NCI-H187 (cell line): ENCODE measurements around the gene LMX1B.
"Not testable (repeated sequence)": the region's sequence is repeated elsewhere in the genome, so short reads cannot be mapped to it uniquely, and the experiment has no call there.

Source experiments
- DNase-seq, 2 experiments: peaks; one replicate each; lab custom pipeline; 2025; lab: John Stamatoyannopoulos, UW

LMX1B gene

GRCh38 chr9:126613651-126614050 lies at the start of gene LMX1B:
LMX1B (plus strand) TSS chr9:126613928; CDS start chr9:126614450, 522 bp downstream.
- DNase-seq, result no peak

GRCh38 chr9:126564128-126564527 lies 49.6 kb upstream of the LMX1B start:
- DNase-seq, result no peak

GRCh38 chr9:126564716-126565115 lies 49.0 kb upstream of the LMX1B start:
- DNase-seq, result no peak

GRCh38 chr9:126565336-126566128 lies 48.2 kb upstream of the LMX1B start:
- DNase-seq, result no peak

GRCh38 chr9:126569036-126569435 lies 44.7 kb upstream of the LMX1B start:
- no peak for DNase-seq

GRCh38 chr9:126578029-126578428 lies 35.7 kb upstream of the LMX1B start:
- no peak for DNase-seq

- DNase-seq, result not testable (repeated sequence)
Measured at GRCh38 chr9:126580319-126580718, 33.4 kb upstream of the LMX1B start.

GRCh38 chr9:126581893-126582292 lies 31.8 kb upstream of the LMX1B start:
- DNase-seq, result no peak

- no peak for DNase-seq
Measured at GRCh38 chr9:126582427-126582826, 31.3 kb upstream of the LMX1B start.

GRCh38 chr9:126583144-126583760 lies 30.5 kb upstream of the LMX1B start:
- no peak for DNase-seq

- no peak for DNase-seq
Measured at GRCh38 chr9:126584611-126585010, 29.1 kb upstream of the LMX1B start.

- DNase-seq, result no peak
Measured at GRCh38 chr9:126586236-126586635, 27.5 kb upstream of the LMX1B start.

- no peak for DNase-seq
Measured at GRCh38 chr9:126587187-126588185, 26.2 kb upstream of the LMX1B start.

- no peak for DNase-seq
Measured at GRCh38 chr9:126588491-126589168, 25.1 kb upstream of the LMX1B start.

- no peak for DNase-seq
Measured at GRCh38 chr9:126589349-126589748, 24.4 kb upstream of the LMX1B start.

- DNase-seq, result no peak
Measured at GRCh38 chr9:126591083-126591482, 22.6 kb upstream of the LMX1B start.

GRCh38 chr9:126591922-126592321 lies 21.8 kb upstream of the LMX1B start:
- DNase-seq, result no peak

GRCh38 chr9:126592461-126592860 lies 21.3 kb upstream of the LMX1B start:
- DNase-seq, result no peak

GRCh38 chr9:126595982-126596381 lies 17.7 kb upstream of the LMX1B start:
- no peak for DNase-seq

- no peak for DNase-seq
Measured at GRCh38 chr9:126599047-126599650, 14.6 kb upstream of the LMX1B start.
